Neural progenitor cell (in vitro differentiated cells): ENCODE measurements around the gene GABRG3. TPM values are rescaled to one million over a fixed set of nuclear protein-coding genes. Genes with fewer than 3 reads are reported as not detected.

Experiments used
- DNase-seq: peaks from one replicate; pipeline ENCODE4 v3.0.0-alpha.2; 2016; ENCODE audit warnings: low spot score
- H2AFZ ChIP-seq: fragments of 200-600 bp; sonication (generic); replicated peaks from 2 replicates; pipeline ENCODE4 v1.6.1; 2016; ENCODE audit warnings: antibody characterized with exemption
- H3F3A ChIP-seq: fragments of 200-600 bp; sonication (generic); 2 replicates; pipeline ENCODE4 v1.6.1; 2016; ENCODE audit warnings: antibody characterized with exemption, low read depth
- H3K27ac ChIP-seq: fragments of 200-600 bp; sonication (generic); 2 replicates; pipeline ENCODE4 v1.5.1; 2016; ENCODE audit warnings: mild to moderate bottlenecking
- H3K27me3 ChIP-seq: fragments of 200-600 bp; sonication (generic); 2 replicates; pipeline ENCODE4 v1.6.1; 2016; ENCODE audit warnings: mild to moderate bottlenecking, moderate library complexity
- H3K36me3 ChIP-seq: fragments of 200-600 bp; sonication (generic); 2 replicates; pipeline ENCODE4 v1.5.1; 2016
- H3K4me1 ChIP-seq: fragments of 200-600 bp; sonication (generic); 2 replicates; pipeline ENCODE4 v1.6.1; 2016; ENCODE audit warnings: mixed run types
- H3K4me2 ChIP-seq: fragments of 200-600 bp; sonication (generic); 2 replicates; pipeline ENCODE4 v1.6.1; 2016
- H3K4me3 ChIP-seq: fragments of 200-600 bp; sonication (generic); 2 replicates; pipeline ENCODE4 v1.5.1; 2016
- H3K79me2 ChIP-seq: fragments of 200-600 bp; sonication (generic); 2 replicates; pipeline ENCODE4 v1.6.1; 2016; ENCODE audit warnings: low read depth
- H3K9ac ChIP-seq: fragments of 200-600 bp; sonication (generic); 2 replicates; pipeline ENCODE4 v1.6.1; 2016
- H3K9me3 ChIP-seq: fragments of 200-600 bp; sonication (generic); 2 replicates; pipeline ENCODE4 v1.5.1; 2016; ENCODE audit warnings: low read depth
- H4K20me1 ChIP-seq: fragments of 200-600 bp; sonication (generic); 2 replicates; pipeline ENCODE4 v1.6.1; 2016; ENCODE audit warnings: low read depth
- H3K27ac Mint-ChIP-seq: 3 replicates; pipeline ENCODE4 v1.8.0; 2021; ENCODE audit warnings: mixed read lengths
- H3K27me3 Mint-ChIP-seq: 2 replicates; pipeline ENCODE4 v1.8.0; 2022; ENCODE audit warnings: low read depth, mild to moderate bottlenecking, inconsistent platforms, moderate library complexity, mixed read lengths; ENCODE audit not compliant: insufficient read depth
- H3K36me3 Mint-ChIP-seq: 3 replicates; pipeline ENCODE4 v1.8.0; 2021; ENCODE audit warnings: mixed read lengths
- H3K4me1 Mint-ChIP-seq: 3 replicates; pipeline ENCODE4 v1.8.0; 2021; ENCODE audit warnings: mixed read lengths
- H3K4me3 Mint-ChIP-seq: 3 replicates; pipeline ENCODE4 v1.8.0; 2021; ENCODE audit warnings: mild to moderate bottlenecking, moderate library complexity, mixed read lengths
- H3K9me3 Mint-ChIP-seq: 3 replicates; pipeline ENCODE4 v1.8.0; 2020; ENCODE audit warnings: mixed read lengths
- CTCF ChIP-seq: fragments of 200-600 bp; sonication (generic); IDR thresholded peaks from 2 replicates; pipeline ENCODE4 v1.5.1; 2017; ENCODE audit warnings: antibody characterized with exemption, mild to moderate bottlenecking
- EZH2 ChIP-seq: fragments of 200-600 bp; sonication (generic); IDR thresholded peaks from 2 replicates; pipeline ENCODE4 v1.6.1; 2017; ENCODE audit warnings: antibody characterized with exemption, mild to moderate bottlenecking, moderate library complexity
- EZH2phosphoT487 ChIP-seq: fragments of 200-600 bp; sonication (generic); IDR thresholded peaks from 2 replicates; pipeline ENCODE4 v1.6.1; 2017; ENCODE audit warnings: antibody characterized with exemption
- total RNA-seq: library from RNA; depleted of rRNA; stranded (reverse); fragments of >200 nt; gene quantifications from 2 replicates; pipeline ENCODE4 v1.2.3, GENCODE V29; 2015; ENCODE audit warnings: low replicate concordance

The GABRG3 gene
- total RNA-seq, 1 donor from 2014 or later, result 3.4 TPM

GRCh38 chr15:27237319-27237939 lies 266.4 kb downstream of the GABRG3 start:
- no peak for TF ChIP-seq EZH2
- no peak for TF ChIP-seq CTCF
- no peak for TF ChIP-seq EZH2phosphoT487
- Histone ChIP-seq H3K4me3 (no peak overlapping the region), H3K9me3 (no peaks in the 10 kb centered on the region), H4K20me1 (no peaks in the 10 kb centered on the region), H3K36me3 (no peaks in the 10 kb centered on the region), H3K79me2 (no peaks in the 10 kb centered on the region), H2AFZ (no peak overlapping the region), H3K27me3 (no peaks in the 10 kb centered on the region), H3K27ac (no peak overlapping the region), H3K4me2 (no peak overlapping the region), H3K4me1 (no peaks in the 10 kb centered on the region), H3F3A (no peaks in the 10 kb centered on the region), H3K9ac (no peak overlapping the region)
- no peak for DNase-seq
- Mint-ChIP-seq H3K9me3 (no peaks in the 10 kb centered on the region), H3K27ac (no peak overlapping the region), H3K4me3 (no peak overlapping the region), H3K36me3 (no peaks in the 10 kb centered on the region), H3K4me1 (peaks cover 19% of the 10 kb centered on the region), H3K27me3 (peaks cover 2% of the 10 kb centered on the region)

DNA sequence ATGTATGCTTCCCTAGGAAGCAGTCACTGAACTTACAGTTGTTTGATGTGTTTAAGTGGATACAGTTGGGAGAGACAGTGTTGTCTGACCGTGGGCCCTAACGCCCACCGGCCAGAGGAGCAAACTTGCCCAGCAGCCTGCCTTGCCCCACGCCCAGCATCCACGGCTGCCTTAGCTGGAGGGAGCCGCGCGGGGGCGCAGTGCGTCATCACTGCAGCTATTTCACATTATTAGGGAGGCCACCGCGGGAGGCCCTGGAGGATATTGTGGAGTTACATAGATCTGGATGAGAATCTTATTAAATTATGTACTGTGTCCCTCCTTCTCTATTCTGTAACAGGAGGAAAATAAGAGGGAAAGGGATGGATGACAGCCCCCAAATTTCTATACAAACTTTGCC lies 267.2 kb downstream of the GABRG3 start:
- H3K27me3 ChIP-seq, result no peaks in the 10 kb centered on the region
- no peaks in the 10 kb centered on the region for H4K20me1 ChIP-seq
- peaks cover 19% of the 10 kb centered on the region for H3K4me1 Mint-ChIP-seq
- no peaks in the 10 kb centered on the region for H3K4me1 ChIP-seq
- no peak overlapping the region for H3K4me3 ChIP-seq
- no peaks in the 10 kb centered on the region for H3K9me3 Mint-ChIP-seq
- no peaks in the 10 kb centered on the region for H3K36me3 Mint-ChIP-seq
- no peak overlapping the region for H3K9ac ChIP-seq
- H3K79me2 ChIP-seq, result no peaks in the 10 kb centered on the region
- H3K27ac ChIP-seq, result no peak overlapping the region
- H3F3A ChIP-seq, result no peaks in the 10 kb centered on the region
- no peak overlapping the region for H2AFZ ChIP-seq
- peak; percentile 50 for DNase-seq
- TF ChIP-seq EZH2 (no peak), EZH2phosphoT487 (no peak), CTCF (peak; percentile 63)
- H3K36me3 ChIP-seq, result no peaks in the 10 kb centered on the region
- H3K9me3 ChIP-seq, result no peaks in the 10 kb centered on the region
- no peak overlapping the region for H3K4me3 Mint-ChIP-seq
- H3K27ac Mint-ChIP-seq, result no peak overlapping the region
- no peak overlapping the region for H3K4me2 ChIP-seq
- H3K27me3 Mint-ChIP-seq, result peaks cover 2% of the 10 kb centered on the region

GRCh38 chr15:27238707-27239423 lies 267.9 kb downstream of the GABRG3 start:
- H3K9me3 ChIP-seq, result no peaks in the 10 kb centered on the region
- no peaks in the 10 kb centered on the region for H3K36me3 Mint-ChIP-seq
- H3K4me3 ChIP-seq, result no peak overlapping the region
- no peaks in the 10 kb centered on the region for H3K27me3 ChIP-seq
- H3K4me2 ChIP-seq, result no peak overlapping the region
- H3K27ac ChIP-seq, result no peak overlapping the region
- H3K79me2 ChIP-seq, result no peaks in the 10 kb centered on the region
- H3K4me3 Mint-ChIP-seq, result no peak overlapping the region
- H3K9me3 Mint-ChIP-seq, result no peaks in the 10 kb centered on the region
- peaks cover 2% of the 10 kb centered on the region for H3K27me3 Mint-ChIP-seq
- DNase-seq, result no peak
- no peaks in the 10 kb centered on the region for H3F3A ChIP-seq
- no peak overlapping the region for H3K9ac ChIP-seq
- H2AFZ ChIP-seq, result no peak overlapping the region
- no peaks in the 10 kb centered on the region for H4K20me1 ChIP-seq
- no peaks in the 10 kb centered on the region for H3K36me3 ChIP-seq
- H3K27ac Mint-ChIP-seq, result no peak overlapping the region
- peaks cover 19% of the 10 kb centered on the region for H3K4me1 Mint-ChIP-seq
- no peak for TF ChIP-seq EZH2phosphoT487
- no peaks in the 10 kb centered on the region for H3K4me1 ChIP-seq

DNA sequence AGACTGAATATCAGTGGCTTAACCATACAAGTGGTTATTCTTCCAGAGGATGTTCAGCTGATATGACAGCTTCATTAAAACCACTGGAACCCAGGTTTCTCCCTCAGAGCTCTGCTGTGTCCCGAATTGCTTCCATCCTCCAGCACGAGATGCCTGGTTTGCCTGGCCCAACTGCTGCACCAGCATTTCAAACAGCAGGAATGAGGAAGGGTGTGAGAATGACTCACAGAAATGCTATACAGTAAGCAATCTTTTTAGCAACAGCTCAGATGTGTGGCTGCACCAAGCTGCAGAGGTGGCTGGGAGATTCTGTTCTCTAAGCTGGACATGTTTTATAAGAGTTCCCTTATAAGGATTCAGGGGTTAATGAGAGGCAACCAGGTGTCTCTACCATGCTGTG lies 271.0 kb downstream of the GABRG3 start:
- Histone ChIP-seq H3K79me2 (no peaks in the 10 kb centered on the region), H2AFZ (no peak overlapping the region), H3K9ac (no peak overlapping the region), H3K36me3 (no peaks in the 10 kb centered on the region), H3K27me3 (no peaks in the 10 kb centered on the region), H3K9me3 (no peaks in the 10 kb centered on the region), H3K27ac (no peak overlapping the region), H3K4me2 (no peak overlapping the region), H3K4me1 (no peaks in the 10 kb centered on the region), H4K20me1 (no peaks in the 10 kb centered on the region), H3K4me3 (no peak overlapping the region), H3F3A (no peaks in the 10 kb centered on the region)
- no peak for TF ChIP-seq EZH2phosphoT487
- no peak for TF ChIP-seq EZH2
- TF ChIP-seq CTCF, result no peak
- H3K36me3 Mint-ChIP-seq, result no peaks in the 10 kb centered on the region
- no peak for DNase-seq
- no peak overlapping the region for H3K27ac Mint-ChIP-seq
- peaks cover 9% of the 10 kb centered on the region for H3K4me1 Mint-ChIP-seq
- peaks cover 2% of the 10 kb centered on the region for H3K9me3 Mint-ChIP-seq
- H3K4me3 Mint-ChIP-seq, result no peak overlapping the region
- H3K27me3 Mint-ChIP-seq, result peaks cover 2% of the 10 kb centered on the region
